HG03097 (cell line): ENCODE data around the gene OR4D6.

Source experiments
- ATAC-seq: cut with Tn5 transposase; IDR thresholded peaks from one replicate; pipeline ENCODE4 v1.9.1; 2021; ENCODE audit not compliant: unreplicated experiment, low FRiP score

The OR4D6 gene

DNA sequence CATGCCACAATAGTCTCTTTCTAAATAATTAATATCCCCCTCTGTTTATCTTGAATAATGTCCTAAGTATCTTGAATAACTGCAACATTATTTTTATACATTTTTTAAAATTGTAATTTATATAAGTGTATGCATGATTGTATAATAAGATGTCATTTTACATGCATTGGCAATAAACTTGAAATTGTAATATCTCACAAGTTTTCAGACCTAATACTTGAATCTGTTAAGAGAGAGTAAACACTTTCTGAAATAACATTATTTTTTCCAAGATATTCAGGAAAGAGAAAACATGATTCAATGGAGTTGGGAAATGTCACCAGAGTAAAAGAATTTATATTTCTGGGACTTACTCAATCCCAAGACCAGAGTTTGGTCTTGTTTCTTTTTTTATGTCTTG is 46.5 kb downstream of the OR4D6 start, which contains the start of gene OR4D11:
Gene OR4D11, plus strand, starts transcription at position 301 of the 400 bp plus-strand sequence. Its CDS starts 0 bp downstream, at position 301.
- no peak for ATAC-seq
